H1 (cell line): Measurements from ENCODE around the gene TMOD4. TPM values are rescaled to one million over a fixed set of nuclear protein-coding genes. Genes with fewer than 3 reads are reported as not detected.

Experiments used
- CREB1 ChIP-seq: IDR thresholded peaks from 2 replicates; pipeline ENCODE4 v1.6.1; 2012; ENCODE audit warnings: inconsistent platforms
- FOSL1 ChIP-seq: IDR thresholded peaks from 2 replicates; pipeline ENCODE4 v1.6.1; 2011; ENCODE audit warnings: mild to moderate bottlenecking, low read depth, low read length, moderate library complexity; ENCODE audit not compliant: insufficient read depth
- HDAC2 ChIP-seq, 2 experiments: fragments of 300-600 bp in 1 of 2; sonication (generic) in 1 of 2; IDR thresholded peaks; 2 replicates each; pipeline ENCODE4 v1.6.1; 2011 to 2012; ENCODE audit warnings: low read depth in 2 of 2, low read length in 2 of 2, mild to moderate bottlenecking in 2 of 2, moderate library complexity in 2 of 2, borderline replicate concordance in 1 of 2, inconsistent platforms in 1 of 2
- NANOG ChIP-seq: IDR thresholded peaks from 2 replicates; pipeline ENCODE4 v1.6.1; 2011; ENCODE audit warnings: low read length, low read depth, mild to moderate bottlenecking, inconsistent platforms; ENCODE audit not compliant: insufficient read depth, poor library complexity, severe bottlenecking
- RNF2 ChIP-seq: fragments of 200-900, 300-1000 bp; sonication (generic); IDR thresholded peaks from 2 replicates; pipeline ENCODE4 v1.7.1; 2016; ENCODE audit warnings: borderline replicate concordance, low read depth, mild to moderate bottlenecking, antibody characterized with exemption, low read length; ENCODE audit not compliant: poor library complexity, severe bottlenecking; ENCODE audit errors: missing control alignments
- SAP30 ChIP-seq: fragments of 300-600 bp; sonication (generic); IDR thresholded peaks from 2 replicates; pipeline ENCODE4 v1.7.1; 2012; ENCODE audit warnings: low read length, moderate library complexity, mild to moderate bottlenecking, inconsistent platforms; ENCODE audit not compliant: insufficient read depth, insufficient replicate concordance
- SIN3A ChIP-seq, 2 experiments: IDR thresholded peaks in 1 of 2; conservative IDR thresholded peaks in 1 of 2; 2 replicates each; pipeline ENCODE4 v1.6.1; 2011 to 2012; ENCODE audit warnings: low read length in 2 of 2, improper control_type of control experiment in 1 of 2, low read depth in 1 of 2, mild to moderate bottlenecking in 1 of 2
- SIRT6 ChIP-seq: IDR thresholded peaks from one replicate; pipeline ENCODE4 v1.7.1; 2012; ENCODE audit warnings: low read length, inconsistent platforms
- polyA plus RNA-seq, 7 experiments: library from polyadenylated mRNA; depleted of rRNA in 3 of 7; stranded (reverse) in 5 of 7; unstranded in 2 of 7; fragments of >200 nt in 5 of 7; fragments of 200-250 nt in 2 of 7; gene quantifications; 1 replicate in 5 of 7; 2 replicates in 1 of 7; 4 replicates in 1 of 7; pipeline versions ENCODE4 v1.2.1 to v1.2.3, GENCODE V29; 2011 to 2013; ENCODE audit warnings: missing spikeins in 2 of 7, mixed read lengths in 2 of 7
- total RNA-seq: library from RNA; stranded (reverse); fragmentation: NEBNext Ultra II Directional; extraction: Animal tissue kit (Norgen Biotek cat#: 25700); gene quantifications from 2 replicates; pipeline ENCODE4 v1.2.1, GENCODE V29; 2021

Gene TMOD4
- total and polyA plus RNA-seq, 2 of the 8 experiments (the other 6 are each of a cell fraction or from before 2014, with no cell fraction given): 0.42 TPM; not detected in 1

DNA sequence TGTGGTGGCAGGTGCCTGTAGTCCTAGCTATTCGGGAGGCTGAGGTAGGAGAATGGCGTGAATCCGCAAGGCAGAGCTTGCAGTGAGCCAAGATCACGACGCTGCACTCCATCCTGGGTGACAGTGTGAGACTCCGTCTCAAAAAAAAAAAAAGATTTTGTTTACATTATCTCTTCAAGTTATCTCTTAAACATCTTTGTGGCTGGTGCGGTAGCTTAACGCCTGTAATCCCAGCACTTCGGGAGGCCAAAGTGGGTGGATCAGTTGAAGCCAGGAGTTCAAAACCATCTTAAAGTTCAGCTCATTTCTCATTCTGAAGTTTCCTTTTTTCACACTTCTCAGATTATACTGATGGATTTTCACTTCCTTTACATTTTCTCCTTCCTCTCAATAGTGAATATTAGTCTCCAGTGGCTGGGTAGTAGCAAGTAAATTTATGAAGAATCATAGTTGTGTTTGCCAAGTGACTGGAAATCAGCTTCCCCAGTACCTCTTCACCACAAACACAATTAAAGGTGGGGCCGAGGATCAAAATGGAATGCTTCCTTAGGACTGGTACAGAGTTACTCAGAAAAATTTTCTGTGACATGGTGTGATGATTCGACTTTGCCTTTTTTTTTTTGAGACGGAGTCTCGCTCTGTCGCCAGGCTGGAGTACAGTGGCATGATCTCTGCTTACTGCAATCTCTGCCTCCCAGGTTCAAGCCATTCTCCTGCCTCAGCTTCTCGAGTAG is 36.4 kb upstream of the TMOD4 start (continued):
- TF ChIP-seq RNF2 (no peak), NANOG (no peak), SAP30 (no peak), FOSL1 (no peak), CREB1 (no peak), HDAC2 (IDR thresholded peaks at IDR 0.05; ENCODE audit: borderline replicate concordance in 1 of 2, low read depth in 2 of 2, low read length in 2 of 2) (no peak), SIRT6 (no peak), SIN3A (conservative IDR thresholded peaks at IDR 0.05 in 1 of 2, IDR thresholded peaks at IDR 0.05 in 1 of 2; ENCODE audit: low read depth in 1 of 2, low read length in 2 of 2) (no peak)
